HuH-7 (cell line): ENCODE data around the gene NACA.
"Not testable (repeated sequence)": the region's sequence is repeated elsewhere in the genome, so short reads cannot be mapped to it uniquely, and the experiment has no call there.

Experiments used
- DNase-seq: peaks from one replicate; pipeline ENCODE4 v3.0.0; 2011; ENCODE audit warnings: low spot score

Gene NACA

GRCh38 chr12:56723889-56724700, 1.0 kb downstream of the NACA start:
- no peak for DNase-seq

GRCh38 chr12:56723352-56723751, 1.7 kb downstream of the NACA start:
- DNase-seq = no peak

- no peak for DNase-seq
Observed at GRCh38 chr12:56722832-56723231, 2.3 kb downstream of the NACA start.

GRCh38 chr12:56721721-56722120, 3.4 kb downstream of the NACA start:
- DNase-seq = no peak

- DNase-seq = no peak
Observed at GRCh38 chr12:56721216-56721615, 3.9 kb downstream of the NACA start.

GRCh38 chr12:56720731-56721151, 4.4 kb downstream of the NACA start:
- DNase-seq = no peak

GRCh38 chr12:56719056-56719455, 6.0 kb downstream of the NACA start:
- no peak for DNase-seq

GRCh38 chr12:56718636-56719035, 6.5 kb downstream of the NACA start:
- no peak for DNase-seq

GRCh38 chr12:56718149-56718548, 7.0 kb downstream of the NACA start:
- DNase-seq = no peak

GRCh38 chr12:56716933-56717880, 7.9 kb downstream of the NACA start:
- no peak for DNase-seq

GRCh38 chr12:56716458-56716857, 8.6 kb downstream of the NACA start:
- no peak for DNase-seq

GRCh38 chr12:56715798-56716197, 9.3 kb downstream of the NACA start:
- DNase-seq = no peak

- DNase-seq = no peak
Observed at GRCh38 chr12:56714431-56714929, 10.6 kb downstream of the NACA start.

- DNase-seq = no peak
Observed at GRCh38 chr12:56713345-56713744, 11.8 kb downstream of the NACA start.

- no peak for DNase-seq
Observed at GRCh38 chr12:56709759-56710376, 15.2 kb downstream of the NACA start.

GRCh38 chr12:56704522-56704921, 20.6 kb downstream of the NACA start:
- not testable (repeated sequence) for DNase-seq

GRCh38 chr12:56699020-56699661, 26.0 kb downstream of the NACA start:
- DNase-seq = no peak

GRCh38 chr12:56695327-56696101, 29.6 kb downstream of the NACA start:
- no peak for DNase-seq

GRCh38 chr12:56694161-56694560, 30.9 kb downstream of the NACA start:
- no peak for DNase-seq

- DNase-seq = no peak
Observed at GRCh38 chr12:56688846-56689109, 36.3 kb downstream of the NACA start.

GRCh38 chr12:56688129-56688845, 36.8 kb downstream of the NACA start, which contains the start of gene PTGES3:
Gene PTGES3, minus strand, starts transcription at chr12:56688284. Its CDS starts 285 bp downstream, at chr12:56687999.
- DNase-seq = peak; percentile 88
